ENCODE measurements around the gene SHF.

SHF gene

DNA sequence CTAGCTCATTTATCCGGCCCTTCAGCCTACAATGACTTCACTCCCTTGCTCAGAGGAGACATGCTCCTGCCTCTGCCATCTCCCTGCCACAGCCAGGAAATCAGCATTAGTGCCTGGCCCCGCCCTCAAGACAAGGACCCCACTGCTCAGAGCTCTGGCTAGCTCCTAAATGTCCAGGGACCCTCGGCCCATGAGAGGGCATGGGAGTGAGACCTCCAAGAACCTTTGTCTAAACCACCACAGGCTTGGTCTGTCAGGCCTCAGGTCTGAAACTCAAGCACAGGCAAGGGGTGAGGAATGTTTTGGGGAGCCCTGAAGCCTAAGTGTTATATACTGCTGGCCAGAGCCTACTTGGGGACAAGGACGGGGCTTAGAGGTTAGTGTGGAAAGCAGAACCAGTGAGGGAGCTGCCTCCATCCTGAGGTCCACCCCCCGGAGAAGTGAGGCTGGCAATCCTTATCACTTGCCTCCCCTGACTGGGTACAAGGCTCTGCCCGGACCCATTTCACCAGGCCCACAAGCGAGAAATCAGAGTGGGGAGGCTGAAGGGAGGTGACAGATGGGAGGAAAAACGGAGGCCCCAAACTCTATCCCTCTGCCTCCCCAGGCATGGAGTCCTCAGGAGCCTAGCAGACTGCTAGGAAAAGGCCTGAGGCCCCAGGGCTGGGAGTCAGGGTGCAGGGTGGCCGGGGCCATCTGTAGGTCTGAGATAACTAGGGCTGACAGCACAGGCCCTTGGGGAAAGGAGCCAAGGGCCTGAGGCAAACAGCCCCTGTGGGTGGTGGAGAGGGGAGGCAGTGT is 18.8 kb downstream of the SHF start:
- DNase-seq, result no peak

DNA sequence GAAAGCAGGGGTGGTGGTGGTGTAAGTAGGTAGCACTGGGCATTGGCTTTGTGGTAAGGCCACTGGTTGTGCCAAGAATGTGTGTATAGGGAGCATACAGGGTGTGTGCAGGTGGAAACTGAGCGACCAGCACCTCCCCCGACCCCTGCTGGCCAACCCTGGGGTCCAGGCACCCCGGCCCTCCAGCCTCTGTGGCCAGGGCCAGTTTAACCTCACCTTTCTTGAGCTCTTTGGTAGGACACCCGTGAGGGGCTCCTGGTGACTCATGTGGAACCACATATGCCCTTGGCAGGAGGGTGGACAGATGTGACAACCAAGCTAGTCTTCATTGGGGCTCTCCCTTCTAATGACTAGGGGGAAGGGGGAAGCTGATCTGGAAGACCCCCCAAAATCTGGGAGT is 19.5 kb downstream of the SHF start:
- DNase-seq, result no peak

DNA sequence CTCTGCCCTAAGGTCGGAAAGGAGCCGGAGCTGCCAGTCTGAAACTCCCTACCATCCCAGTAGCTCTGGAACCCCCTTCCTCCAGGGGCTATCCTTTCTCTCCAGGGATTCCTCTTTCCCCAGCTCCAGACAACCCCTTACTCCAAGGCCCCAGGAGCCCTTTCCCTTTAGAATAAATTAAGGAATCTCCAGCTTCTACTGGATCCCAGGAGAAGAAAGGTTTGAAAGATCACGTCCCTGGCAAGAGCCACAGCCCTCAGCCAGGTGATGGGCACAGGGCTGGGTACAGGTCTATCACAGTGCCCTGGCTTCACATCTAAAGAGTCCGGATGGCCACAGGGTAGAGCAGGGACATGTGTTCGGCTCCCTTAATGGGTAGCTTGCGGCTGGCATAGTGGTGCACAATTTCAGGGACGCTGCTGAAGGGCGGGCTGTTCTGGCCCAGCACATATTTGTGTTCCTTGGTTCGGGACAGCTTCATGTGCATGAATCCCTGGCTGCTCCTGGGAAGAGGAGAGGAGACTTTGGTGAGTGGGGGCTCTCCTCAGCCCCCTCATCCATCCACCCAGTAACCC is 20.0 kb downstream of the SHF start:
- no peak for DNase-seq

DNA sequence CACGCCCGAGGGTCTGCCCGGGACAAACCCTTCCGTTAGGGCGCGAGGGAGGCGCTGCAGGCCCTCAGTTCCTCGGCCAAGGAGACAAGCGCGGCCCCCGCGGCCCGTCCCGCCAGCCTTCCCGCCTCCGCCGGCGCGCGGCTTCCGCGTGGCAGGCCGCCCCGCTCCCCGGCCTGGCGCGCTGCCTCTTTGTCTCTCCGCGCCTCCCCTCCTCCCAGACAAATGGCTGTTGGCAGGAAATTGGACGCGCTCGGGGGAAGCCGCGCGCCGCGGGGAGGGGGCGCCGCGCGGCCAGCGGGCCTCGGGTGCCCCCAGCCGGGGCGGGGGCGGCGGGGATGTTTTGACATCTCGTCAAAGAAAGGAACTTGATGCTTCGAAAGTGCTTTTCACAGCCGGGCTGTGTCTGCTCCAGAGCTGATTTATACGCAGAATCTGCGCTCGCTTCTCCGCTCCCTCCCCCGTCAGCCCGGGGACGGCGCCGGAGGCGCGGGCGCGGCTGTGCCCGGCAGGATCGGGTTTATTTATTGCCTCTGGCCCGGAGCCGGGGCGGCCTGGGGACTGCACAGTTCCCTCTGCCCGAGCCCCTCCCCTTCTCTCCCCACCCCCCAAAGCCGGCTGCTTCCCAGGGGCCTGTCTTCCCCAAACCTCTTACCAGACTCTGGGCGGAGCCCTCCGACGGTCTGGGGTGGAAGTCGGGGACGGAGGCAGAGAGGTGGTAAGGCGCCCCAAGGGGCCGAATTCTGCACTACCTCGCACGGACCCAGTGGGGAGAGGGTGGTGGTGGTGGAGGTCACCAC is 20.7 kb downstream of the SHF start:
- peak; percentile 8 to 48 for DNase-seq

DNA sequence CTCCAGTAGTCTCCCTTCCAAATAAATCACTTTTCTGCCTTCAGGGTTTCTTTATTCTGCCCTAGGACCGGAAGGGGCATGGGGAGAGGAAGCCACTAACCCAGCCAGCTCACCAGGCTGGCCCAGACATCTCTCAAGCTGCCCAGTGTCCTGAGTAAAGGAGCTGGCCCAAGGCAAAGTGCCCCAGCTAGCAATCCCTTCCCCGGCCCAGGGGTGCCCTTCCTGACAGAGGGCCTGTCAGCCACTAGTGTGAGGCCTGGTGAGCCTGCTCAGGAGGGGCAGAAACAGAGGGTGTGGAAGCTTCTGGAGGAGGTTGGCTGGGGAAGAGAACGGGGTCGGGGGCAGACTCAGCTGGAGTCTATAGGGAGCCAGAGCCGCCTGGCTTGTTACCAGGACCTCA is 22.2 kb downstream of the SHF start:
- no peak for DNase-seq

DNA sequence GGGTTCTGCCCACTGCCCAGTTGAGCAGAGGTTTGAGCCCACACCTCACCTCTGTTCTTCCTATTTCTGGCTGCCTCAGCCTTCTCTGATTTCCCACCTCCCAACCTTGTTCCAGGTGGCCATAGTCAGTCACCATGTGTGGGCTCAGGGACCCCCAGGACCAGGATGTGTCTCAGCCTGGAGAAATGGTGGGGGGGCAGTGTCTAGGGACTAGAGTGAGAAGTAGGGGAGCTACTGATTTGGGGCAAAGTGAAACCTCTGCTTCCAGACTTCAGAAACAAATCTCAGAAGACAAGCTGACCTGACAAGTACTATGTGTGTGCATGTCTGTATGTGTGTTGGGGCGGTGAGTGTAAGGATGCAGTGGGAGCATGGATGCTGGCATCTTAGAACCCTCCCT is 22.9 kb downstream of the SHF start:
- no peak for DNase-seq

DNA sequence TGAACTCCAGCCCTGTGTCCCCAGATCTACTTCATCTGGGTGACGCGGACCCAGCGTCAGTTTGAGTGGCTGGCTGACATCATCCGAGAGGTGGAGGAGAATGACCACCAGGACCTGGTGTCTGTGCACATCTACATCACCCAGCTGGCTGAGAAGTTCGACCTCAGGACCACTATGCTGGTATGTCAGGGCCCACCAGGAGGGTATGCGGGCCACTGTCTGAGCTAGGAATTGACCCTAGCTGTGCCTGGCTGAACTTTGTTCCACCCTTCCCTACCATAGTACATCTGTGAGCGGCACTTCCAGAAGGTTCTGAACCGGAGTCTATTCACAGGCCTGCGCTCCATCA is 24.3 kb downstream of the SHF start:
- DNase-seq, result no peak

DNA sequence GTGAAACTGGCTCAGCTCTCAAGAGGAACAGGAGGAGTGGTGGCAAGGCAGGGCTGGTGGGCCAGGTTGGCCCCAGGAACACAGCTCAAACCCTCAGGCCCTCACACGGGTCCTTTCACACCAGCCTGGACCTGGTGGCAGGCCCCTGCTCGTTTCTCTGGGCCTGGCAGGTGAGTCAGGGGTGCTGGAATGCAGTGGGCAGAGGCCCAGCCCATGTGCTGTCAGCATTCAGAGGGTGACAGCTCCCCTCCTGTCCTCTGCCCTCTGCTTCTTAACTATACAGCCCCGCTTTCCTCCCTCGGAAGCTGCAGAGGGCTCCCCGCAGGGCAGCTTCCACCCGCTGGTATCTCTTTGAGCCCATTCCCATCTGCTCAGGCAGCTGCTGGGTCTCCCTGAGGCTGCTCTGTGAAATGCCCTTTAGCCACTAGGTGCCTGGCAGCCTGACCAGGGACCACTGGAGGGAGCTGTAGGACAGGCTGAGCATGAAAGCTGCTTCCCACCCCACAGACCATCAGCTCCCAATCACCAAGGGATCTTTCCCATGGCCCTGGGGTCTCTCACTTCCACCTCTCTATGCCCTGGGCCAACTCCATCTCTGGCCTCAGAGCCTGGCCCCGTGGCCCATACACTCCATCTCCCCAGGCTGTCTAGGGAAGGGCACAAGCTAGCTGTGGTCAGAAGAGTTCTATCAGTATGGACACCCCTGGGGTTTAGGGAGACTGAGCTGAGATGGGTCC is 24.8 kb downstream of the SHF start:
- peak in 1 of 2 experiments; percentile 22 for DNase-seq

DNA sequence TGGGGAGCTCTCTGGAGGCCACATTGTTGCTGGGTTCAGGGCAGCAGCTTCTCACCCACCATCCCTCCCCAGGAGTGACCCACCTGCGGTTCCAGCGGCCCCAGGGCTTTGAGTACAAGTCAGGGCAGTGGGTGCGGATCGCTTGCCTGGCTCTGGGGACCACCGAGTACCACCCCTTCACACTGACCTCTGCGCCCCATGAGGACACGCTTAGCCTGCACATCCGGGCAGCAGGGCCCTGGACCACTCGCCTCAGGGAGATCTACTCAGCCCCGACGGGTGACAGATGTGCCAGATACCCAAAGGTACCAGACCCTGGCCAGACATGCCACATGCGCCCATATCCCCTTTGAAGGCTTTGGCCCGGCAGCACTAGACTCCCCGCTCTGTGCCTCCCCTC is 26.1 kb downstream of the SHF start:
- no peak for DNase-seq

DNA sequence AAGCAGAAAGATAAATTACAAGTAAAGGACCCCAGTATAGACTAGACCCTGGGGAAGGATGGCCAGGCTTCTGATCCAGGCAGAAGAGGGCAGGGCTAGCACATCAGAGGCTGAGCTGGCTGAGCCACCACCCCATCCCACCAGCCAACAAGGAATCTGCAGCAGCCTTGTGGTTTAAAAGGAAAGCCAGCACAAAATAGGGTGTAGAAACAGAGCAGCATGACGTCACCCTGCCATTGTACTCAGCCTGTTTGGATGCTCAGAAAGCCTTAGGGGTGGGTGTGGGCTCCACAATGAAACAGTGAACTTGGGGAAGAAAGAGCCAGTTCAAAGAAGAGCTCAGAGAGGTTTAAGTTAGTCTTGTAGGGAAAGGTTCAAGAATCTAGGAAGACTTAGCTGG is 29.8 kb downstream of the SHF start:
- DNase-seq, result no peak

DNA sequence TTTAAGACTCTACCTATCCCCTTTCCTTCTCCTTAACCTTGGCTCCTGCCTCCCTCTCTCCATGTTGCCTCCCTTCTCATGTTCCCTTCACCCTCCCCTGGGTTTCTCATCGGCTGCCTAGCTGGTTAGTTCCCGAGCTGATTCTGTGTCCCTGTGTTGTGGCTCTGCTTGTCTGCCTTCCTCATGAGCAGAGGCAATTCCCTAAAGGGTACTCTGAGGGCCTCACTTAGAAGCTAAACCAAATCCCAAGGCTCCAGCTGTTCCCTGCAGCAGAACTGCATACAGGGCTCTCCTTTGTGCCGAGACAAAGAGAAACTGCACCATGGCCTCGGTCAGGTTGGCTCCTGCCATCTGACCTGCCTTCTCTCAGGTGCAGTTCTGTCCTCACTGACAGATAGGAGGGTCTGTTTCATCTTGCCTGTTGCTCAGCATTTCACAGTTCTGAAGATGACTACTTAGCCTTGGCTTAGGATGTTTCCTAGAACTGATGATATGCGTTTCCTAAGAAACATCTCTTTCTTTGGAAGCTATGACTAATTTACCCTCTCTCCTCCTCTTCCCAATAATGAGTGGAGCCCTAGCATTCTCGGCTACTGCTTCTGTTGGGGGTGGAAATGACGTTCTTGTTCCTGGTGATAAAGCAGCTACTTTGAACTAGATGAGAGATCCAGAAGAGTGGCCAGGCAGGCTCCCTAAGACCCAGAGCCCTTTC is 30.9 kb downstream of the SHF start:
- DNase-seq, result no peak

DNA sequence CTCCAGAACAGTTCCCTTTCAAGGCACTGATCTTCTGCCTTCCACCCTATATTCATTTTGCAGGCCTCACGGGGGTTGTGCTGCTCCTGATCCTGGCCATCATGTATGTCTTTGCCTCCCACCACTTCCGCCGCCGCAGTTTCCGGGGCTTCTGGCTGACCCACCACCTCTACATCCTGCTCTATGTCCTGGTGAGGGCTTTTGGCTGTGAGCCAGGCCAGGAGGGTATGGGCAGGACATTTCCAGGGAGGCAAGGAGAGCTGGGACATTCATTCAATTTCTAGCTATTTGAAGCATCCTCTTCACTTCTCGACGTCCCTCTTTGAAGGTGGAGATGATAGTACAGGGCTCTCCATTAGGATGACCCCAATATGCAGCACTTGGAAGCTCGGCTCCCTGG is 32.0 kb downstream of the SHF start:
- DNase-seq, result no peak

DNA sequence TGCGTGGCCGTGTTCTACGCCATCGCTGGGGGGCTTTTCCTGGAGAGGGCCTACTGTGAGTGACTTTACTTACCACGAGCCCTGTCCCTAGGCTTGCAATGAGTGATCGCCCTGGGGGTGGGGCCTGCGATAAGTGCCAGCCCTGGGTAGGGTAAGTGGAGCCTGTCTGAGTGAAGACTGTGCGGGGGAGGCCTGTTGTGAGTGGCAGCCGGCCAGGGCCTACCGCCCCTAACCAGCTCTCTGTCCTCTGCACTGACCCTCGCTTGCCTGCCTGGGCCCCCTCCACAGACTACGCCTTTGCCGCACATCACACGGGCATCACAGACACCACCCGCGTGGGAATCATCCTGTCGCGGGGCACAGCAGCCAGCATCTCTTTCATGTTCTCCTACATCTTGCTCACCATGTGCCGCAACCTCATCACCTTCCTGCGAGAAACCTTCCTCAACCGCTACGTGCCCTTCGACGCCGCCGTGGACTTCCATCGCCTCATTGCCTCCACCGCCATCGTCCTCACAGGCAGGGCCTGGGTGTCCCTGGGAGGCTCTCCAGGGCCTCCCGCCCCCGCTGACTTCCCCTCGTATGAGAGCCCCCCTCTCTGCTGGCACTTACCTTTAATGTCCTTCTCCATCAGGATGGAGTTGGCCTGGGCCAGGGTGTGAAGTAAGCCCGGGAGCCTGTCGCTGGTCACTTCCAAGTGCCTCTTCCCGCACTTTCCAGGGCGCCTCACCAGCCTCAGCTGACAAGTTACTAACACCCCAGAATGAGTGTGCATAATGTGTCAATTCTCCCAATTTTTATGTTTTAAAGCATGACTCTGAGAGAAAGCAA is 35.6 kb downstream of the SHF start:
- DNase-seq, result no peak

DNA sequence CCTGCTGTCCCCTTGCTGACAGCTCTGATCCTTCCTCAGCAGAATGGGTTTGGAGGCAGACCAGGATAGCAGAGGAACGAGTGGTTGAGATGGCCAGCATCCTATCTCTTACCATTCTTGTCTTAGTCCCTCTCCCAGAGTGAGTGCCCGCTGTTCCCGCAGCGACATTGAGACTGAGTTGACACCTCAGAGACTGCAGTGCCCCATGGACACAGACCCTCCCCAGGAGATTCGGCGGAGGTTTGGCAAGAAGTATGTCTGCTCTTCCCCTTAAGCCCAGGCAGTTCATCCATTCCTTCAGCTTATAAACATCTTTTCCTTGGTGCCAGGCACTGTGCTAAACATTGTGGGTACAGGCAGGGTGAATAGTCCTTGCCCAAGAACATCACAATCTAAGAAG is 36.8 kb downstream of the SHF start:
- DNase-seq, result no peak

DNA sequence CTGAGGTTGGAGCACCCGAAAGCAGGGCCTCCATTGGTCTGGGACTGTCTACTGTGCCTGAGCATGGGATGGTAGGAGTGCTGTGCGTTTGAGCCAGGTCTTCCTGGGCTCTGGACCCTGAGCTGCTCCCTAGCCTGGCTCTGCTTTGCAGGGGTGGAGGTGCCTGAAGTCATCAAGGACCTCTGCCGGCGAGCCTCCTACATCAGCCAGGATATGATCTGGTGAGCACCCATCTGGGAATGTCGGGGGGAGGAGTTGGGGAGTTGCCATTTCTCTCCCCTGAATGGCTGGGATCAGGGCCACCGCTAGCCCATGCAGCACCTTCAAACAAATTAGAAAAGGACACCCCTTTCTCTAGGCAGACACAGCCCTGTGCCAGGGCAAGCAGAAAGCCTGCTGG is 37.3 kb downstream of the SHF start:
- DNase-seq, result no peak

DNA sequence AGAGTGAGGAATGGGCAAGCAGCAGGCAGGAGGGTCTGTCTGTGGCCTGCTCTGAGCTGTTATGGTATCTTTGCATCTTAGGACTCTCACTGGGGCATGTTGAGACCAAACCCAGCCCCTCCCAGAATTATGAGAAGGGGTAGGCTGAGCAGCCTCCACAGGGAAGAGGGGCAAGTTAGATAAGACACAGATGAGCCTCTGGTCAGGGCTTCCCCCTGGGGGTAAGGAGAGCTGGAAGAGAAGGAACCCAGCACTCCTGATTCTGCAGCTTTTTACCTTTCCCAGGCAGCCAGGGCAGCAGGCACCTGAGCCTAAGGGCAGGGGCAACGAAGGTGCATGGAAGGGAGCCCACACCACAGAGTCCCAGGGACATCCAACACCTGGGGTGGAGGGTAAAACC is 38.7 kb downstream of the SHF start:
- no peak for DNase-seq

DNA sequence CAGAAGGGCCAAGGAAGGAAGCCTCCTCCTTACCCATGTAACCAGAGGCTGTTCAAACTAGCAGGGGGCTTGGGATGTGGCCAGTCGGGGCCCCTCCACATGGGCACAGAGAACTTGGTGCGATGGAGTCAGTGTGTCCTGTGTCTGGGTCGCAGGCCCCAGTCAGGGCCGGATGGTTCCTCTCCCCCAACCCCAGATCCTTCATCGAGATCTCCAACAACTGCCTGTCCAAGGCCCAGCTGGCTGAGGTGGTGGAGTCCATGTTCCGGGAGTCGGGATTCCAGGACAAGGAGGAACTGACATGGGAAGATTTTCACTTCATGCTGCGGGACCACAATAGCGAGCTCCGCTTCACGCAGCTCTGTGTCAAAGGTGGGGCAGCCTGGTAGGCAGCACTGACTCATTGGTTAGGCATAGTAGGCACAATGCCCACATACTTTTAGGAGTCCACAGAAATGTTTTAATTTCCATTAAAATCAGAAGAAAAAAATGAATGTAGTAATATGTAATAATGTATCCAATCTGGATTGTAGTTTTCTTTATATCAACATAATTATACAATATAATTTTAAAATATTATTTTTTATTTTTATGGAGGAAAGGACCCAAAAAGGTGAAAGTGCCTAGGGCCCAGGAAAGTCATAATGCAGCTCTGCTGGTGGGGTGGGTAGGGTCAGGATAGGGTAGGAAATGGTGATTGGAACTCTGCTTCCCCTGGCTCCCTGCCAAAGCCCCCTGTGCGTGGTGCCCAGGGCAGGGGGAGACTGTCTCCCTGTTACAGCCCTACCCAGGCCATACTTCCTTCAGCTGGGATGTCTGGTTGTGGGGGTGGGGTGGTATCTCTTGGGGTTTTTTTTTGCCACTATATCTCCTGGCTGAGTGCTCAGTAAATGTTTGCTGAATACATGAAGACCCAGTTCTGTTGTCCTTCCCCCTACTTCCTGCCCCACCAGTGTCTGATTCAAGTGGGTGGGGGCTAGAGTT is 39.4 kb downstream of the SHF start:
- DNase-seq, result no peak

DNA sequence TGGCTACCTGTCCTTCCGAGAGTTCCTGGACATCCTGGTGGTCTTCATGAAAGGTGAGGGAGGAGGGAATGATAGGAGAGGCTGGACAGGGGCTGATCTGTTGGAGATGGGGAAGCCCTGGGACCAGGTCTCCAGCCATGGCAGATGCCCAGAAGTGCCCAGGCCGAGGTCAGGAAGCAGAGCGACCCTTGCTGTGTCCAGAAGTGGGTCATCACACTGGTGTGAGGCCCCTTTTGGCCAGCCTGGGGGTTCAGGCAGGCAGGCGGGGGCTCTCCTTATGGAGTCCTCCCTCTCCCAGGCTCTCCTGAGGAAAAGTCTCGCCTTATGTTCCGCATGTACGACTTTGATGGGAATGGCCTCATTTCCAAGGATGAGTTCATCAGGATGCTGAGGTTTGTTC is 40.2 kb downstream of the SHF start:
- no peak for DNase-seq

DNA sequence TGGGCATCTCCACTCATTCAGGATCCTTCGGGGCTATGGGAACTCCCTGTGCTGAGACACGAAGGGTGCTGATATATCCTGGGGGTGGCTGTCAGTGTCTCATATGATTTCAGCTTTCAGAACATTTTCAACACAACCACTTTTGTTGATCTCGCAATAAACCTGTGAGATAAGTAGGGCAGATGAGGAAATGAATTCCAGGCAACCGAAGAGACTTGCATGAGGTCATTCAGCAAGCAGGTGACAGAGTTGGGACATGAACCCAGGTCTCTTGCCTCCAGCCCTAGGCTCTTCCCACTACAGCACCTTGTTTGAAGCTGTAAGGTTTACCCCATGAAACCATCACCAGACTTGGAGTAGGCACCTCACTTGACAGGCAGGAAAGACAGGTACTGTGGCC is 41.4 kb downstream of the SHF start:
- DNase-seq, result no peak

DNA sequence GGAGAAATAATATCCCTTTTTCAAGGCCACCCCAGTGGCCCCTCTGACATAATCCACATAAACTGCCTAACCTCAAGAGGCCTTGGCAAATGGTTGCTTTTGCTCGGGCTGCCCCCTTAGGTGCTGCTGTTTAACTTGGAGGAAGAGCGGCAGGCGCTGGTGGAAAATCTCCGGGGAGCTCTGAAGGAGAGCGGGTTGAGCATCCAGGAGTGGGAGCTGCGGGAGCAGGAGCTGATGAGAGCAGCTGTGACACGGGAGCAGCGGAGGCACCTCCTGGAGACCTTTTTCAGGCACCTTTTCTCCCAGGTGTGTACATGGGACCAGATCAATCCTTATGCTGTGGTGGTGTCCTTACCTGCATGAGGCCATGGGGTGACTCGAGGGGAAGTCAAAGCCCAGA is 43.0 kb downstream of the SHF start:
- DNase-seq, result no peak

DNA sequence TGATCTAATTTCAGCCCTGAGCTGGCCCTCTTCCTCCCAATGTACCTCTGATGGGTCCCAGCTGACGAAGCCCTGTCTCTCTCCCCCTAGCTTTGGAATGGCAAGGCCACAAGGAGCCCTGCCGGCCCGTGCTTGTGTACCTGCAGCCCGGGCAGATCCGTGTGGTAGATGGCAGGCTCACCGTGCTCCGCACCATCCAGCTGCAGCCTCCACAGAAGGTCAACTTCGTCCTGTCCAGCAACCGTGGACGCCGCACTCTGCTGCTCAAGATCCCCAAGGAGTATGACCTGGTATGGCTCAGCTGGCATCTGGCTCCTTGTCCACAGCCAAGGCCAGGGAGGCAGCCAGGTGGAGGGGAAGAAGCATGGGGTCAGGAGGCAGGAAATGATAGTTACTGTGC is 43.8 kb downstream of the SHF start:
- DNase-seq, result no peak

Measured in NCI-H187 (cell line).